Activated CD8-positive, alpha-beta memory T cell treated with anti-CD3 and anti-CD28 coated beads, Interleukin-2, amount 50 U/mL, for 24 hours (primary cell): ENCODE measurements around the gene KDM2B.
A peak's percentile ranks its signal among the peaks of the same experiment; 100 is the strongest.

Source experiments
- DNase-seq: peaks from one replicate; pipeline ENCODE4 v3.0.0-alpha.2; 2020; ENCODE audit errors: extremely low read depth

The KDM2B gene

DNA sequence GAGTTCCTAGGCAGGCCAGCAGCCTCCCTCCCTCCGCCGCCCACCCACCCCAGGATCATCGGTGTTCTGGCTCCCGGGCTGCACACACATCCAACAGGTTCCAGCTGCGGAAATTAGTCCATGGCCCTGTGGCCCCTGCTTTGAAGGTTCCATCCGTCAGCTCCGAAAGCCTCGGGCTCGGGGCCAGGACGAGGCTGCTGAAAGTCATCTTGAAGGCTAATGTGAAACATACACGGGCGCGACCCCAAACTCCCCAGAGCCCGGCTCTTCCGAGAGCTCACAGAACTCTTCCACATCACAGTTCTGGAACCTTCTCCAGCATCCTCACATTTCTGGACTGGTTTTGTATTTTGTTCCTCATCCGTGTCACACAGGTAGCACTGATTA lies 19.8 kb downstream of the KDM2B start:
- no peak for DNase-seq

DNA sequence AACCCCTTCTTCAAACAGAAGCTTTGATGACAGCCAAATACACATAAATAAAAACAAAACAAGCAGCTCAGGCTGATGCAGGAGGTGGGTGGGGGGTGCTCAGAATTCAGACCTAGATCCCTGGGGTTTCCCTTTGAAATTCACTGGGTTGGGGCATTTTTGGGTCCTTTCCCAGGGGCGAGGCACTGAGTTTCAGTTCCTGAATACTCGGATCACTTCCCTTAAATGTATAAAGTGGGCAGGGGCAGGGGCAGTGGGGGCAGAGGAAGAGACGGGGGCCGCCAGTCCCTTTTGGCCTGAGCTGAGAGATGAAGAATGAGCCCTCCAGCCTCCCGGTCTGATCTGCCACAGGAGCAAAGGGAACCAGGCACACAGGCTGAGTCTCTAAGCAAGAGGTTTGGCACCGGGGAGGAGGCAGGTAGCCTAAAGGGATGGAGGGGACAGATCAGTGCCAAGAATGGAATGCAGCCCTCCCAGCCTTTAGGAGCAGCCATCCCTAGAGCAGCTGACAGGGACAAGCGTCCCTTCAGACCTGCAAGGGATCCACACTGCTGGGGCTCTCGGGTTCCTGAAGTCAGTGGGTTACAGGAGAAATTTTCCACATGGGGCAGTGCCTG lies 20.3 kb downstream of the KDM2B start:
- no peak for DNase-seq

GRCh38 chr12:121558956-121559355 lies 21.9 kb downstream of the KDM2B start:
- no peak for DNase-seq

GRCh38 chr12:121550974-121551634 lies 29.7 kb downstream of the KDM2B start:
- DNase-seq: no peak

- DNase-seq: no peak
Observed at GRCh38 chr12:121549075-121549474, 31.7 kb downstream of the KDM2B start.

- DNase-seq: no peak
Observed at GRCh38 chr12:121545480-121545879, 35.3 kb downstream of the KDM2B start.

DNA sequence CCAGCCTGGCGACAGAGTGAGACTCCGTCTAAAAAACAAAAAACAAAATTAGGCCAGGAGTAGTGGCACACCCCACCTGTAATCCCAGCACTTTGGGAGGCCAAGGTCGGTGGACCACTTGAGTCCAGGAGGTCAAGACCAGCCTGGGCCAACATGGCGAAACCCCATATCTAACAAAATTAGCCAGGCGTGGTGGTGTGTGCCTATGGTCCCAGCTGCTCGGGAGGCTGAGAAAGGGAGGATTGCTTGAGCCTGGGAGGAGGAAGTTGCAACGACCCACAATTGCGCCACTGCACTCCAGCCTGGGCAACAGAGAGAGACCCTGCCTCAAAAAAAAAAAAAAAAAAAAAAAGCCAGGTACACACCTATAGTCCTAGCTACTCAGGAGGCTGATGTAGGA lies 37.0 kb downstream of the KDM2B start:
- DNase-seq: no peak

GRCh38 chr12:121539908-121540307 lies 40.9 kb downstream of the KDM2B start:
- no peak for DNase-seq

DNA sequence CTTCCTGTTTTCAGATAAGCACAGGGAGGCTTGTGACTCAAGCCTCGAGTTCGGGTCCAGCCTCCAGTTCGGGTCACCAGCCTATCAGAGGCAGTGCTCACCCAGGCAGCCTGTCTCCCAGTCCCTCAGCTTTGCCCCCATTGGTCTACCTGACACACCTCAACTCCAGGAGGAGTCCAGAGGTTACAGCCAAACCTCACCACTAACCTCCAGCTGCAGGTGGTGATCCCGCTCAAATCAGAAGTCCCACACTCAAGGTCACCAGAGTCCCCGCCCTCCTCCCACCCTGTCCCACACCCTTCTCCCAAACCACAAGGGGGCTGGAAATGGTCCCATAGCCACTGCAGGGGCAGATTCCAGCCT lies 42.1 kb downstream of the KDM2B start:
- DNase-seq: no peak

DNA sequence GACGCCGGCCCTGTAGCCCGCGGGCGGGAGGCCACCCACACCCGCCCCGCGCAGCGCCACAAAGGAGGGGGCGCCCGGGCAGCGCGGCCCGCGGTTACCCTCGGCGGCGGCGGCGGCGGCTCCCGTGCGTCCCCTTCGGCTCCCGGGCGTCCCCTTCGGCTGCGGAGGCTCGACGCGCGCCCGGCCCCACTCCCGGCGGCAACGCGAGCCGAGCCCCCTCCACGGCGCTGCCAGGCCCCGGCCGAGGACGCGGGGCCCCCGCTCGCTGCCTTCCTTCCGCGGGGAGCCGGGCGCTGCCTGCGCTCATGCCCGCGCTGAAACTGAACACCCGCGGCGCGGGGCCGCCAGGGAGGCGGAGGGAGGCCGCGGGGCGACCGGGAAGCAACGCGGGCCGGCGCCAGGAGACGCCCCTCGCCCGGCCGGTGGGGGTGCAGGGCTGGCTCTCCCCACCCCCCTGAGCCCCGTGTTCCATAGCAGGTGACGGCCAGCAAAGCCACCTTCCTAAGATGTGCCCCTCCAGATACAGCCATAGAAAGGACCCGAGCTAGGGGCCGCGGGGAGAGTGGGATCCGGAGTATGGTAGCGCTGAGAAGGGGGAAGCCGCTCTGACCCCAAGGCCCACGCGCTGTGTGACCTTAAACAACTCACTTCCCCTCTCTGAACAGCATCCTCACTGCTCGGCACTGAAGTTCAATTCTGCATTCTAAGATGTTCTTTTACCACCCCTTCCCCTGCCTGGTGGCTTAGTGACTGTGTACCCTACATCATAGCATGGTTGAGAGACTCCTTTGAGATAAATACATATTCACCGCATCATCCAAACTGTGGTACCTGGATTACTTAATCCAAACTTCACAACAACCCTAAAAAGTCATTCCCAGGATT lies 42.8 kb downstream of the KDM2B start:
- no peak for DNase-seq

- DNase-seq: no peak
Observed at GRCh38 chr12:121536899-121537813, 43.7 kb downstream of the KDM2B start.

DNA sequence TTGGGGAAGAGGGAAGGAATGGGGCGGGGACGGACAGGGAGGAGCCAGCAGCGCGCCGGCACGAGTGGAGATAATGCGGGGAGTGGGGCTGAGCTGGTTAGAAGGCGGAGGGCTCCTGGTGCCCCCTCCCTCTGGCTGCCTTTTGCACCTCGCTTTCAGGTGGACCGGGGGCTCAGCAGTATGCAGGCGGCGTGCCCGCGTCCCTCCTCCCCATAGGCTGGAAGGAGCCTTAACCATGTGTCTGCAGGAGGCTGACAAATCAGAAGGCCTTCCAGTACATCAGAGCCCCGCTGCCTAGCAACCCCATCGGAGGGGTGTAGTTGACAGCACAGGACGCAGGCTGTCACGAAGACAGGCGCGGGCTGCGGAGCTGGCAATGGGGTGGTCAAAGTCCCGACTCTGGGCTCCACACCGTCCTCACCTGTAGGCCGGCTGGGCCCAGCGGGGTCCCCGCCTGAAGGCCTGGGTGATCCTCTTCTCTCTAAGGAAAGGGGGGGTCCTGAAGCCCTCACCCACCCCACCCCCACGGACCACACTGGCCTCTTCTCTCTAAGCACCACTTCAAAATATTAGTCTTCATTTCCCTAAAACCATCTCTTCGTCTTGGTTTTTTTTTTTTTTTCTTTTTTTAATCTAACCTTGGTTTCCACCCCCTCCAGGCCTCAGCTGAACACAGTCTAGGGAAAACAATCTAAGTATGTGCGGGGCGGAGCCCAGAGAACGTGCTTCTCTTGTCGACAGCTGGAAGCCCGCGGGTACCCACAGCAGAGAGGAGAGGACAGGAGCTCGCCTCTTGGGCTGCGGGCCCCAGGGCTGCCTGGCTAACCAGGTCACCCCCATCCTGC lies 44.5 kb downstream of the KDM2B start:
- DNase-seq: peak; percentile 30

- no peak for DNase-seq
Observed at GRCh38 chr12:121535150-121536053, 45.4 kb downstream of the KDM2B start.

DNA sequence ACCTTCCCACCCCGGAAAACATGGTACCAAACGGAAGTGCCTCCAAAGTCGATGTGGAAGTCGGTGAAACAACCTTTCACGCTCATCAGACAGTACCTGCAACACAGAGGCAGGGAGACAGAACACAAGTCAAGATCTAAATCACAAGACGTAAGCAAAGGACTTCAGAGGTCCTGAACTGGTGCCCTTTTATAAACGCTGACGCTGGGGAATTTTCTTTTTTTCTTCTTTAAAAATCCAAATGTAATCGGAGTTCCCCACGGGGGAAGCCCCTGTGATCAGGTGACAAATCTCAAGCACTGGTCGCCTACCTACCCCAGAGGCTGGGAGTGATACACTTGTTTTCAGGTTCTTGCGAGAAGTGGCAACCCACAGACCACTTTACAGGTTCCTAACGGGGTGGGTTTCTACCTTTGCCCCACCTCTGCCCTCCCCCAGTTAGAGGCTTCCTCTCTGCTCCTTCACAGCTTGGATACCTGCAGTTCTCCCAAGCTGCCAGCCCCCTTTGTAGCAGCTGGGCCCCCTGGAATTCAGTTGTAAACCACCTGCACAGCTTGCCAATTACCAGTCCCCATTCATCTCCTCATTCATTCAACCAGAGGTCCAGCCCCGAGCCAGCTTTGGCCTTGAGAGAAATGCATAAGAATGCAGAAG lies 46.2 kb downstream of the KDM2B start:
- peak; percentile 36 for DNase-seq

DNA sequence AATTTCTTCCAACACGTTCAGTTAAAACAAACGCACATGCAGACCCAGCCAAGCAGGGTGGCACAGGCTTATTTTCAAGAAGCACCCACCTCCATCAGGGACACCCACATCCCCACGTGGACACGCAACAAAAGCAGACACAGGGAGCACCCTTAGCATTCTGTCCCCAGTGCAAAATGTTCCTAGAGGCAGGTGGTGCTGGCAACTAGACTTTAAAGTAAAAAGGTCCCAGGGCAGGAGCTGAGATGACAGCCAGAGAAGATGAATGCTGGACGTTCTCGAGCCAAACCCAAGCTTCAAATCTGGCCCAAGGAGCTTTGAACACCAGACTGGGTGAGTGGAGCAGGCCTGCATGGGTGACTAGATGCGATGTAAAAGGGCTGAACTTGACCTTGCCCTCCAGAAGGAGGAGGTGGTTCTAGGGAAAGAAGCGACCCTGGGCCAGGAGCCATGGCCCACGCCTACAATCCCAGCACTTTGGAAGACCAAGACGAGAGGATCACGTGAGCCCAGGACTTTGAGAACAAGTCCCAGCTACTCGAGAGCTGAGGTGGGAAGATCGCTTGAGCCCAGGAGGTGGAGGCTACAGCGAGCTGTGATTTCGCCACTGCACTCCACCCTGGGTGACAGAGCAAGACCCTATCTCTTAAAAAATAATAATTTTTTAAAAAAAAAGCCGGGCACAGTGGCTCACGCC lies 47.3 kb downstream of the KDM2B start:
- no peak for DNase-seq

GRCh38 chr12:121532503-121533393 lies 48.1 kb downstream of the KDM2B start:
- no peak for DNase-seq

DNA sequence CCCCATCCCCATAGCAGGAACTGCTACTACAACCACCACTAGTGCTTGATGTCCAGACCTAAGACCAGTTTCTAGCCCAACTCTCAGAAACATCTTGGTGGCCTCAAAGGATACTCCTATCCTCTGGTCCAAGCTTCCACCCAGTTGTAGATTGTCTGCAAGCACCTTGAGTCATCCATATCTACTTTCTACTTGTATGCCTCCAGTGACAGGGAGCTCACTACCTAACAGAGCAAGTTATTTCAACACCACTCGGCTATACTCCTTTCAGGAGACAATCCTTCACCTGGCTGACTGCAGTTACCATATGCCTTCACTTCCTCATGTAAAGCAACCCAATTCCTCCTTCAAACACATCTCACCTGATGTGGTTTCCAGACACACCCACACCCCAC lies 49.5 kb downstream of the KDM2B start:
- no peak for DNase-seq
